NCI-H146 treated with DMSO at 0.1 percent for 48 hours (cell line): ENCODE results near the gene ARHGEF10L.

Source experiments
- DNase-seq: peaks from one replicate; lab custom pipeline; 2025; ENCODE audit not compliant: unreplicated experiment; lab: John Stamatoyannopoulos, UW

Gene ARHGEF10L

GRCh38 chr1:17631410-17631809 lies 91.9 kb downstream of the ARHGEF10L start:
- no peak for DNase-seq

- DNase-seq, result no peak
Observed at GRCh38 chr1:17632106-17632505, 92.6 kb downstream of the ARHGEF10L start.

GRCh38 chr1:17632541-17633184 lies 93.2 kb downstream of the ARHGEF10L start:
- DNase-seq, result no peak

- DNase-seq, result no peak
Observed at GRCh38 chr1:17633654-17634053, 94.2 kb downstream of the ARHGEF10L start.

- DNase-seq, result no peak
Observed at GRCh38 chr1:17635276-17635675, 95.8 kb downstream of the ARHGEF10L start.

GRCh38 chr1:17635811-17636210 lies 96.3 kb downstream of the ARHGEF10L start:
- no peak for DNase-seq

- DNase-seq, result no peak
Observed at GRCh38 chr1:17636612-17637011, 97.1 kb downstream of the ARHGEF10L start.

GRCh38 chr1:17637055-17637454 lies 97.6 kb downstream of the ARHGEF10L start:
- DNase-seq, result no peak

GRCh38 chr1:17639703-17640340 lies 100.3 kb downstream of the ARHGEF10L start:
- DNase-seq, result no peak

- no peak for DNase-seq
Observed at GRCh38 chr1:17640393-17640792, 100.9 kb downstream of the ARHGEF10L start.

GRCh38 chr1:17640975-17641374 lies 101.5 kb downstream of the ARHGEF10L start:
- no peak for DNase-seq

GRCh38 chr1:17642169-17642568 lies 102.7 kb downstream of the ARHGEF10L start:
- no peak for DNase-seq

- DNase-seq, result no peak
Observed at GRCh38 chr1:17642943-17643342, 103.4 kb downstream of the ARHGEF10L start.

- no peak for DNase-seq
Observed at GRCh38 chr1:17643861-17644703, 104.6 kb downstream of the ARHGEF10L start.

- DNase-seq, result no peak
Observed at GRCh38 chr1:17645068-17645911, 105.8 kb downstream of the ARHGEF10L start.

GRCh38 chr1:17646444-17647280 lies 107.2 kb downstream of the ARHGEF10L start:
- no peak for DNase-seq

GRCh38 chr1:17648457-17649145 lies 109.1 kb downstream of the ARHGEF10L start:
- no peak for DNase-seq

- no peak for DNase-seq
Observed at GRCh38 chr1:17649371-17650106, 110.0 kb downstream of the ARHGEF10L start.

GRCh38 chr1:17653276-17653675 lies 113.8 kb downstream of the ARHGEF10L start:
- peak; percentile 32 for DNase-seq
